Measurements from ENCODE around the gene SCAI. TPM values are rescaled to one million over a fixed set of nuclear protein-coding genes. Genes with fewer than 3 reads are reported as not detected.

SCAI gene
- total and polyA plus RNA-seq, 2 of the 4 experiments (the other 2 are of a cell fraction), result 3.6 to 14.5 TPM

DNA sequence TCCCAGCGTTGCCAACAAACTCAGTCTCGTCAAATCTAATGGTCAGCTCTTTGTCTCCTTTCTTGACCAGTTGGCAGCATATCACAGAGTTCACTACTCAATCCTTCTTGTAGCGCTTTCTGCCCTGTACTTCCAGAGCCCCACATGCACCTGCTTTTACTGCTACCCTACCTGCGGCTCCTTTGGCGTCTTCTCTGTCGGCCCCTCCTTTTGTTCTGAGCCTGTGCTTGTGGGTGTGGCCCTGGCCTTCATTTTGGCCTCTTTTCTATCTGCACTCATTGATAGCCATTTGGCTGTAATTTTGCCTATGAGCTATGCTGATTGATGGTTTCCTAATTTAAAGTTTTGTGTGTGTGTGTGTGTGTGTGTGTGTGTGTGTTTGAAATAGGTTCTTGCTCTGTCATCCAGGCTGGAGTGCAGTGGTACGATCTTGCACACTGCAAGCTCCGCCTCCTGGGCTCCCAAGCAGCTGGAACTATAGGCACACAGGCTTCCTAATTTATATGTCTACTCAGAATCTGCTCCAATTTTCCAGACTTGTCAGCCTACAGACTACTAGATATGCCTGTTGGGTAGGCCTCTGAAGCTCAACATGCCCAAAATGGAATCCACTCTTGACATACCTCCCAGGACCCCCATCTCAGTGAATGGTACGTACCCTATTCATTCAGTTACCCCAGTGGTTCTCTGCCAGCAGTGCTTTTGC is 249.1 kb downstream of the SCAI start:
- H3K27me3 ChIP-seq (ENCODE audit: control insufficient read depth, insufficient read depth, low read length), result no peaks in the 10 kb centered on the region
- no peak overlapping the region for H3K27ac ChIP-seq (ENCODE audit: insufficient read depth, low read length)
- peaks cover 35% of the 10 kb centered on the region for H3K36me3 ChIP-seq (ENCODE audit: control insufficient read depth, insufficient read depth, low read length)
- H3K4me3 ChIP-seq (ENCODE audit: insufficient read depth, low read depth, low read length), result no peak overlapping the region
- TF ChIP-seq NFE2L2 (IDR thresholded peaks at IDR 0.05; ENCODE audit: low read depth, low read length), result no peak
- no peak for TF ChIP-seq USF2 (IDR thresholded peaks at IDR 0.05; ENCODE audit: low read depth, low read length)
- no peak for TF ChIP-seq SMC3 (IDR thresholded peaks at IDR 0.05; ENCODE audit: low read depth, low read length)
- TF ChIP-seq FOS (IDR thresholded peaks at IDR 0.05; ENCODE audit: low read depth, low read length), result no peak
- TF ChIP-seq BHLHE40 (IDR thresholded peaks at IDR 0.05; ENCODE audit: low read depth, low read length), result no peak
- TF ChIP-seq RAD21 (IDR thresholded peaks at IDR 0.05; ENCODE audit: low read length), result no peak
- no peak for TF ChIP-seq MAFK (IDR thresholded peaks at IDR 0.05; ENCODE audit: low read depth, low read length)
- TF ChIP-seq, protein P1, sequence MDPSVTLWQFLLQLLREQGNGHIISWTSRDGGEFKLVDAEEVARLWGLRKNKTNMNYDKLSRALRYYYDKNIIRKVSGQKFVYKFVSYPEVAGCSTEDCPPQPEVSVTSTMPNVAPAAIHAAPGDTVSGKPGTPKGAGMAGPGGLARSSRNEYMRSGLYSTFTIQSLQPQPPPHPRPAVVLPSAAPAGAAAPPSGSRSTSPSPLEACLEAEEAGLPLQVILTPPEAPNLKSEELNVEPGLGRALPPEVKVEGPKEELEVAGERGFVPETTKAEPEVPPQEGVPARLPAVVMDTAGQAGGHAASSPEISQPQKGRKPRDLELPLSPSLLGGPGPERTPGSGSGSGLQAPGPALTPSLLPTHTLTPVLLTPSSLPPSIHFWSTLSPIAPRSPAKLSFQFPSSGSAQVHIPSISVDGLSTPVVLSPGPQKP (IDR thresholded peaks at IDR 0.05; ENCODE audit: borderline replicate concordance, low read depth, low read length), result no peak
- TF ChIP-seq RFX5 (IDR thresholded peaks at IDR 0.05; ENCODE audit: low read depth, low read length), result no peak
- no peak for TF ChIP-seq RCOR1 (IDR thresholded peaks at IDR 0.05; ENCODE audit: insufficient replicate concordance, low read length)
- no TSS peak for BruUV-seq (replicated peaks)
- H3K9me1 ChIP-seq (ENCODE audit: insufficient read depth, low read length), result no peaks in the 10 kb centered on the region
- DNase-seq, result no peak
- no peak overlapping the region for H3K18ac ChIP-seq (ENCODE audit: low read depth, low read length)
- H3K4ac ChIP-seq (ENCODE audit: low read depth, low read length), result no peak overlapping the region
- intact Hi-C loops (cut with micrococcal nuclease), result loop anchor here (1.0 kb wide), 1 partner anchor 120 kb away; no protein-coding TSS in a partner anchor
- ChIA-PET POLR2A (ENCODE audit: unreplicated experiment) (no interaction called here), CTCF (interaction anchor here (1.5 to 1.8 kb wide), 2 partner anchors 16 to 120 kb away, joined by 5 to 7 read pairs; no protein-coding TSS in a partner anchor)
- H3K14ac ChIP-seq (replicated peaks; ENCODE audit: low read depth, low read length), result no peak overlapping the region
- H2BK5ac ChIP-seq (ENCODE audit: low read depth, low read length, poor library complexity, severe bottlenecking), result no peak overlapping the region
- H4K91ac ChIP-seq (ENCODE audit: insufficient read depth, low read depth, low read length), result no peak overlapping the region
- no peak overlapping the region for H3K56ac ChIP-seq (ENCODE audit: extremely low read depth, insufficient read depth, low read length)
- no peak overlapping the region for H3K9ac ChIP-seq (ENCODE audit: low read depth, low read length)
- no peaks in the 10 kb centered on the region for H3K9me3 ChIP-seq (ENCODE audit: control insufficient read depth, insufficient read depth, low read length)
- H2BK120ac ChIP-seq (ENCODE audit: low read depth, low read length), result no peak overlapping the region
- H2AK5ac ChIP-seq (ENCODE audit: low read depth, low read length), result no peak overlapping the region
- H2BK20ac ChIP-seq (ENCODE audit: low read depth, low read length), result no peak overlapping the region
- no peak overlapping the region for H2BK15ac ChIP-seq (ENCODE audit: low read depth, low read length)
- H4K20me1 ChIP-seq (ENCODE audit: insufficient read depth, low read length), result no peaks in the 10 kb centered on the region; the same call in 1 of the 2 replicates
- dilution Hi-C loops (cut with HindIII; ENCODE audit: low sequenced_read_pairs, unreplicated experiment), result no loop called here
- no peak for ATAC-seq (ENCODE audit: low read depth)
- no peak overlapping the region for H2AK9ac ChIP-seq (replicated peaks; ENCODE audit: low read depth, low read length, poor library complexity)
- H4K8ac ChIP-seq (ENCODE audit: low read depth in 2 of 2, low read length in 2 of 2), result no peak overlapping the region
- peaks cover 4 to 7% of the 10 kb centered on the region in 2 experiments; a peak in 3 of 4 replicates for H3K79me1 ChIP-seq (ENCODE audit: low read depth in 1 of 2, low read length in 2 of 2)
- no peak overlapping the region for H4K5ac ChIP-seq (ENCODE audit: low read depth, low read length)
- WGBS, 2 experiments (ENCODE audit: extremely low coverage in 2 of 2, insufficient read length in 1 of 2), result 100% methylated on average over 3 of the region's 9 CpGs; no CpG with 5 or more reads in 1 of the 2 experiments
- H3K23ac ChIP-seq (ENCODE audit: low read depth, low read length), result no peak overlapping the region
- in situ Hi-C loops (cut with MboI; ENCODE audit: low sequenced_read_pairs), result no loop called here
- no peak overlapping the region for H2AFZ ChIP-seq (replicated peaks; ENCODE audit: low read length, poor library complexity)
- 0 out of 2 replicates have a peak, but pooled peaks cover 2% of the 10 kb centered on the region for H3K4me1 ChIP-seq (ENCODE audit: control insufficient read depth, insufficient read depth, low read length)
- no peak overlapping the region for H3K4me2 ChIP-seq (ENCODE audit: low read depth, low read length)
